ENCODE results near the gene SUPT4H1. TPM values are rescaled to one million over a fixed set of nuclear protein-coding genes. Genes with fewer than 3 reads are reported as not detected.

SUPT4H1 gene
- total and polyA plus RNA-seq, 2 of the 4 experiments (the other 2 are of a cell fraction), result 51.6 to 129 TPM

- ChIA-PET POLR2A (ENCODE audit: unreplicated experiment) (interaction anchor here (0.9 kb wide), 1 partner anchor 10 kb away, joined by 3 read pairs; no protein-coding TSS in a partner anchor), CTCF (interaction anchor here (0.6 kb wide), 1 partner anchor 320 kb away, joined by 5 read pairs; no protein-coding TSS in a partner anchor)
- H3K9ac ChIP-seq (ENCODE audit: low read depth, low read length), result no peak overlapping the region
- H3K4me3 ChIP-seq (ENCODE audit: insufficient read depth, low read depth, low read length), result no peak overlapping the region
- H3K9me1 ChIP-seq (ENCODE audit: insufficient read depth, low read length), result no peaks in the 10 kb centered on the region
- H3K9me3 ChIP-seq (ENCODE audit: control insufficient read depth, insufficient read depth, low read length), result no peaks in the 10 kb centered on the region
- H2BK20ac ChIP-seq (ENCODE audit: low read depth, low read length), result no peak overlapping the region
- no peak overlapping the region for H3K4ac ChIP-seq (ENCODE audit: low read depth, low read length)
- no peak overlapping the region for H3K4me2 ChIP-seq (ENCODE audit: low read depth, low read length)
- intact Hi-C loops (cut with micrococcal nuclease) (no loop called here), dilution Hi-C loops (cut with HindIII; ENCODE audit: low sequenced_read_pairs, unreplicated experiment) (no loop called here), in situ Hi-C loops (cut with MboI; ENCODE audit: low sequenced_read_pairs) (no loop called here)
- no peak overlapping the region for H4K91ac ChIP-seq (ENCODE audit: insufficient read depth, low read depth, low read length)
- TF ChIP-seq FOS (IDR thresholded peaks at IDR 0.05; ENCODE audit: low read depth, low read length) (no peak), CEBPB (IDR thresholded peaks at IDR 0.05; ENCODE audit: low read depth, low read length) (no peak), RAD21 (IDR thresholded peaks at IDR 0.05; ENCODE audit: low read length) (no peak), MAFK (IDR thresholded peaks at IDR 0.05; ENCODE audit: low read depth, low read length) (no peak), RFX5 (IDR thresholded peaks at IDR 0.05; ENCODE audit: low read depth, low read length) (no peak), POLR2A (IDR thresholded peaks at IDR 0.05; ENCODE audit: low read depth, low read length) (no peak), SMC3 (IDR thresholded peaks at IDR 0.05; ENCODE audit: low read depth, low read length) (no peak), BHLHE40 (IDR thresholded peaks at IDR 0.05; ENCODE audit: low read depth, low read length) (no peak), CHD1 (IDR thresholded peaks at IDR 0.05; ENCODE audit: low read depth, low read length) (no peak)
- TF ChIP-seq, protein P1, sequence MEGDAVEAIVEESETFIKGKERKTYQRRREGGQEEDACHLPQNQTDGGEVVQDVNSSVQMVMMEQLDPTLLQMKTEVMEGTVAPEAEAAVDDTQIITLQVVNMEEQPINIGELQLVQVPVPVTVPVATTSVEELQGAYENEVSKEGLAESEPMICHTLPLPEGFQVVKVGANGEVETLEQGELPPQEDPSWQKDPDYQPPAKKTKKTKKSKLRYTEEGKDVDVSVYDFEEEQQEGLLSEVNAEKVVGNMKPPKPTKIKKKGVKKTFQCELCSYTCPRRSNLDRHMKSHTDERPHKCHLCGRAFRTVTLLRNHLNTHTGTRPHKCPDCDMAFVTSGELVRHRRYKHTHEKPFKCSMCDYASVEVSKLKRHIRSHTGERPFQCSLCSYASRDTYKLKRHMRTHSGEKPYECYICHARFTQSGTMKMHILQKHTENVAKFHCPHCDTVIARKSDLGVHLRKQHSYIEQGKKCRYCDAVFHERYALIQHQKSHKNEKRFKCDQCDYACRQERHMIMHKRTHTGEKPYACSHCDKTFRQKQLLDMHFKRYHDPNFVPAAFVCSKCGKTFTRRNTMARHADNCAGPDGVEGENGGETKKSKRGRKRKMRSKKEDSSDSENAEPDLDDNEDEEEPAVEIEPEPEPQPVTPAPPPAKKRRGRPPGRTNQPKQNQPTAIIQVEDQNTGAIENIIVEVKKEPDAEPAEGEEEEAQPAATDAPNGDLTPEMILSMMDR (conservative IDR thresholded peaks at IDR 0.05; ENCODE audit: low read depth, low read length), result no peak
- TF ChIP-seq, protein P2, sequence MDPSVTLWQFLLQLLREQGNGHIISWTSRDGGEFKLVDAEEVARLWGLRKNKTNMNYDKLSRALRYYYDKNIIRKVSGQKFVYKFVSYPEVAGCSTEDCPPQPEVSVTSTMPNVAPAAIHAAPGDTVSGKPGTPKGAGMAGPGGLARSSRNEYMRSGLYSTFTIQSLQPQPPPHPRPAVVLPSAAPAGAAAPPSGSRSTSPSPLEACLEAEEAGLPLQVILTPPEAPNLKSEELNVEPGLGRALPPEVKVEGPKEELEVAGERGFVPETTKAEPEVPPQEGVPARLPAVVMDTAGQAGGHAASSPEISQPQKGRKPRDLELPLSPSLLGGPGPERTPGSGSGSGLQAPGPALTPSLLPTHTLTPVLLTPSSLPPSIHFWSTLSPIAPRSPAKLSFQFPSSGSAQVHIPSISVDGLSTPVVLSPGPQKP (IDR thresholded peaks at IDR 0.05; ENCODE audit: borderline replicate concordance, low read depth, low read length), result no peak
- H2AK9ac ChIP-seq (replicated peaks; ENCODE audit: low read depth, low read length, poor library complexity), result no peak overlapping the region
- H2BK5ac ChIP-seq (ENCODE audit: low read depth, low read length, poor library complexity, severe bottlenecking), result no peak overlapping the region
- no peaks in the 10 kb centered on the region for H4K20me1 ChIP-seq (ENCODE audit: insufficient read depth, low read length)
- no peaks in the 10 kb centered on the region for H3K36me3 ChIP-seq (ENCODE audit: control insufficient read depth, insufficient read depth, low read length)
- no peak overlapping the region for H3K14ac ChIP-seq (replicated peaks; ENCODE audit: low read depth, low read length)
- no peak overlapping the region for H2BK15ac ChIP-seq (ENCODE audit: low read depth, low read length)
- H2BK120ac ChIP-seq (ENCODE audit: low read depth, low read length), result no peak overlapping the region
- H4K5ac ChIP-seq (ENCODE audit: low read depth, low read length), result no peak overlapping the region
- H3K27ac ChIP-seq (ENCODE audit: insufficient read depth, low read length), result no peak overlapping the region
- no peak overlapping the region for H3K56ac ChIP-seq (ENCODE audit: extremely low read depth, insufficient read depth, low read length)
- no peak overlapping the region for H3K23ac ChIP-seq (ENCODE audit: low read depth, low read length)
- H3K79me1 ChIP-seq (ENCODE audit: low read depth in 1 of 2, low read length in 2 of 2), result no peaks in the 10 kb centered on the region
- ATAC-seq (ENCODE audit: low read depth) (no peak), DNase-seq (no peak)
- no peaks in the 10 kb centered on the region for H3K4me1 ChIP-seq (ENCODE audit: control insufficient read depth, insufficient read depth, low read length)
- H4K8ac ChIP-seq (ENCODE audit: low read depth in 2 of 2, low read length in 2 of 2), result no peak overlapping the region
- H3K27me3 ChIP-seq (ENCODE audit: control insufficient read depth, insufficient read depth, low read length), result peaks cover 31% of the 10 kb centered on the region
- no peak overlapping the region for H2AFZ ChIP-seq (replicated peaks; ENCODE audit: low read length, poor library complexity)
- no peak overlapping the region for H2AK5ac ChIP-seq (ENCODE audit: low read depth, low read length)
- WGBS, 2 experiments (ENCODE audit: extremely low coverage in 2 of 2, insufficient read length in 1 of 2), result 28% methylated on average over 3 of the region's 7 CpGs; no CpG with 5 or more reads in 1 of the 2 experiments
- BruUV-seq (replicated peaks), result no TSS peak
- H3K18ac ChIP-seq (ENCODE audit: low read depth, low read length), result no peak overlapping the region
Measured at GRCh38 chr17:58364270-58364942, 12.4 kb upstream of the SUPT4H1 start.

All from IMR-90 (cell line).